Caco-2 (cell line): ENCODE data around the gene AXIN1. TPM values are rescaled to one million over a fixed set of nuclear protein-coding genes. Genes with fewer than 3 reads are reported as not detected.
A peak's percentile ranks its signal among the peaks of the same experiment; 100 is the strongest.
"Not testable (repeated sequence)": the region's sequence is repeated elsewhere in the genome, so short reads cannot be mapped to it uniquely, and the experiment has no call there.

ENCODE experiments used
- BruUV-seq: library from RNA; stranded (reverse); fragments of 400-500 nt; replicated peaks from 2 replicates; lab custom pipeline; 2021; lab: Mats Ljungman, UMichigan
- CTCF ChIA-PET: fragments of 300-600 bp; sonication (Branson Sonifier 250); formaldehyde crosslinking; loops from one replicate; lab custom pipeline; 2022; ENCODE audit warnings: antibody characterized with exemption; lab: Charles Lee
- POLR2A ChIA-PET: fragments of 300-600 bp; sonication (Branson Sonifier 250); formaldehyde crosslinking; loops from one replicate; lab custom pipeline; 2022; ENCODE audit warnings: antibody characterized with exemption; lab: Charles Lee
- DNase-seq, 2 experiments: peaks; one replicate each; pipeline versions ENCODE4 v3.0.0 to v3.0.0-alpha.2; 2020 to 2022
- H3K27me3 ChIP-seq: replicated peaks from 2 replicates; pipeline ENCODE4 v1.6.0; 2011; ENCODE audit warnings: low read length; ENCODE audit not compliant: control insufficient read depth, insufficient read depth
- H3K36me3 ChIP-seq: 2 replicates; pipeline ENCODE4 v1.5.1; 2011; ENCODE audit warnings: low read length; ENCODE audit not compliant: control insufficient read depth, insufficient read depth
- H3K4me1 ChIP-seq: fragments of 250-450 bp; sonication (Bioruptor Pico); 2 replicates; pipeline ENCODE4 v1.5.1; 2020; ENCODE audit warnings: mild to moderate bottlenecking
- H3K4me3 ChIP-seq: 2 replicates; pipeline ENCODE4 v1.5.1; 2011; ENCODE audit warnings: low read depth, mild to moderate bottlenecking, control low read depth, low read length
- H3K9me3 ChIP-seq: fragments of 250-450 bp; sonication (Bioruptor Pico); 2 replicates; pipeline ENCODE4 v1.5.1; 2020; ENCODE audit warnings: mild to moderate bottlenecking, moderate library complexity
- H3K27ac Mint-ChIP-seq: one replicate; pipeline ENCODE4 v1.8.0; 2022; ENCODE audit warnings: mixed read lengths; ENCODE audit not compliant: unreplicated experiment
- H3K27me3 Mint-ChIP-seq: one replicate; pipeline ENCODE4 v1.8.0; 2022; ENCODE audit warnings: mixed read lengths; ENCODE audit not compliant: insufficient read depth, unreplicated experiment
- H3K36me3 Mint-ChIP-seq: one replicate; pipeline ENCODE4 v1.8.0; 2022; ENCODE audit warnings: mild to moderate bottlenecking, mixed read lengths; ENCODE audit not compliant: insufficient read depth, unreplicated experiment
- H3K4me1 Mint-ChIP-seq: one replicate; pipeline ENCODE4 v1.8.0; 2022; ENCODE audit warnings: low read depth, mixed read lengths; ENCODE audit not compliant: unreplicated experiment
- H3K4me3 Mint-ChIP-seq: one replicate; pipeline ENCODE4 v1.8.0; 2022; ENCODE audit warnings: mild to moderate bottlenecking, moderate library complexity, mixed read lengths; ENCODE audit not compliant: unreplicated experiment
- H3K9me3 Mint-ChIP-seq: one replicate; pipeline ENCODE4 v1.8.0; 2022; ENCODE audit warnings: mixed read lengths; ENCODE audit not compliant: unreplicated experiment
- CTCF ChIP-seq, 2 experiments: fragments of 200-600 bp in 1 of 2; IDR thresholded peaks; 1 replicate in 1 of 2; 2 replicates in 1 of 2; pipeline versions ENCODE4 v1.5.1 to v1.8.0; 2011 to 2022; ENCODE audit warnings: antibody characterized with exemption in 1 of 2, control low read depth in 1 of 2, inconsistent platforms in 1 of 2, low read depth in 1 of 2, low read length in 1 of 2, mild to moderate bottlenecking in 1 of 2, moderate library complexity in 1 of 2; ENCODE audit not compliant: insufficient read depth in 1 of 2, severe bottlenecking in 1 of 2, unreplicated experiment in 1 of 2
- intact Hi-C: fragments of 100-400 bp; cut with micrococcal nuclease; formaldehyde crosslinking; loops from one replicate; pipeline ENCODE4 v1.10.0; 2022; ENCODE audit not compliant: unreplicated experiment
- total RNA-seq: library from RNA; stranded (reverse); gene quantifications from 2 replicates; pipeline ENCODE4 v1.2.3, GENCODE V29; 2022

Gene AXIN1
- total RNA-seq, 1 experiment from 2014 or later: 34.5 TPM

GRCh38 chr16:333406-334094 is 19.0 kb downstream of the AXIN1 start:
- ChIA-PET CTCF (interaction anchor here (0.7 kb wide), 1 partner anchor 19 kb away, joined by 4 read pairs; no protein-coding TSS in a partner anchor), POLR2A (no interaction called here)
- intact Hi-C loops: no loop called here
- H3K9me3 Mint-ChIP-seq: no peaks in the 10 kb centered on the region
- no peaks in the 10 kb centered on the region for H3K27me3 Mint-ChIP-seq
- peaks cover 42% of the 10 kb centered on the region for H3K4me1 ChIP-seq
- H3K4me3 Mint-ChIP-seq: peak overlapping the region; percentile 31
- no peaks in the 10 kb centered on the region for H3K36me3 ChIP-seq
- H3K9me3 ChIP-seq: no peaks in the 10 kb centered on the region
- no peak overlapping the region for H3K4me3 ChIP-seq
- H3K27me3 ChIP-seq: no peaks in the 10 kb centered on the region
- no peak for TF ChIP-seq CTCF (IDR thresholded peaks at IDR 0.05; ENCODE audit: insufficient read depth in 1 of 2, low read depth in 1 of 2, low read length in 1 of 2, severe bottlenecking in 1 of 2, unreplicated experiment in 1 of 2)
- H3K4me1 Mint-ChIP-seq: peaks cover 24% of the 10 kb centered on the region
- no TSS peak for BruUV-seq
- peaks cover 24% of the 10 kb centered on the region for H3K36me3 Mint-ChIP-seq
- H3K27ac Mint-ChIP-seq: peak overlapping the region; percentile 76
- peak in 1 of 2 experiments; percentile 33 for DNase-seq

GRCh38 chr16:331181-331814 is 21.2 kb downstream of the AXIN1 start:
- peaks cover 15% of the 10 kb centered on the region for H3K36me3 Mint-ChIP-seq
- ChIA-PET CTCF (interaction anchor here (0.6 to 1.8 kb wide), 2 partner anchors 22 to 31 kb away, joined by 5 read pairs; no protein-coding TSS in a partner anchor), POLR2A (interaction anchor here (0.6 to 1.9 kb wide), 2 partner anchors 22 to 32 kb away, joined by 5 to 6 read pairs; no protein-coding TSS in a partner anchor)
- H3K27me3 Mint-ChIP-seq, H3K27me3 ChIP-seq, intact Hi-C loops, DNase-seq, H3K9me3 ChIP-seq, H3K9me3 Mint-ChIP-seq, H3K4me3 ChIP-seq, H3K36me3 ChIP-seq: not testable (repeated sequence)
- BruUV-seq: TSS peak; percentile 29
- H3K27ac Mint-ChIP-seq: peak overlapping the region; percentile 91
- H3K4me3 Mint-ChIP-seq: peak overlapping the region; percentile 54
- peaks cover 42% of the 10 kb centered on the region for H3K4me1 ChIP-seq
- peaks cover 24% of the 10 kb centered on the region for H3K4me1 Mint-ChIP-seq

- Mint-ChIP-seq H3K9me3 (no peaks in the 10 kb centered on the region), H3K4me3 (no peak overlapping the region), H3K27ac (peak overlapping the region; percentile 91), H3K4me1 (peaks cover 22% of the 10 kb centered on the region), H3K27me3 (no peaks in the 10 kb centered on the region), H3K36me3 (peaks cover 14% of the 10 kb centered on the region)
- CTCF ChIA-PET: interaction anchor here (1.8 kb wide), 1 partner anchor 22 kb away, joined by 5 read pairs; no protein-coding TSS in a partner anchor
- no peaks in the 10 kb centered on the region for H3K36me3 ChIP-seq
- H3K9me3 ChIP-seq: no peaks in the 10 kb centered on the region
- no TSS peak for BruUV-seq
- POLR2A ChIA-PET: interaction anchor here (0.6 to 1.9 kb wide), 2 partner anchors 22 to 32 kb away, joined by 5 to 6 read pairs; no protein-coding TSS in a partner anchor
- no peak overlapping the region for H3K4me3 ChIP-seq
- no peak for DNase-seq
- H3K4me1 ChIP-seq: peaks cover 42% of the 10 kb centered on the region
- H3K27me3 ChIP-seq: no peaks in the 10 kb centered on the region
- TF ChIP-seq CTCF (IDR thresholded peaks at IDR 0.05; ENCODE audit: insufficient read depth in 1 of 2, low read depth in 1 of 2, low read length in 1 of 2, severe bottlenecking in 1 of 2, unreplicated experiment in 1 of 2): no peak
- intact Hi-C loops: no loop called here
These were observed 21.8 kb downstream of the AXIN1 start for GRCh38 chr16:330741-331140.
